ENCODE results near the gene CLRN2.
"Not testable (repeated sequence)": the region's sequence is repeated elsewhere in the genome, so short reads cannot be mapped to it uniquely, and the experiment has no call there.

CLRN2 gene

DNA sequence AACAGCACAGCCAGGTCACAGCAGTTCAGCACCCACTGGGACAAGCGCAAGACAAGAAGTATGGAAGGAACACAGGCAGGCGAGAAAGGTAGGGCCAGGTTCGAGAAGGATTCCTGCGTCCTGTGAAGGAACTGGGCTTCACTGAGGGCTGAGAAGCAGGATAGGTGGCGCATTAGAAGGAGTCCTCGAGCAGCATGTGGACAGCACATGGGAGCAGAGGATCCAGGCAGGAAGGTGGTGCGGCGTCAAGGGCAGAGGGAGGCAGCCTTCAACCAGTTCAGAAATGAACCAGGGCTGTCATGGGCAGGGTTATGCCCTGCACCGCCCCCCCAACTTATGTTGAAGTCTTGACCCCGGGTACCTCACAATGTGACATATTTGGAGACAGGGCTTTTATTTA lies 31.3 kb downstream of the CLRN2 start:
- no peak for DNase-seq

DNA sequence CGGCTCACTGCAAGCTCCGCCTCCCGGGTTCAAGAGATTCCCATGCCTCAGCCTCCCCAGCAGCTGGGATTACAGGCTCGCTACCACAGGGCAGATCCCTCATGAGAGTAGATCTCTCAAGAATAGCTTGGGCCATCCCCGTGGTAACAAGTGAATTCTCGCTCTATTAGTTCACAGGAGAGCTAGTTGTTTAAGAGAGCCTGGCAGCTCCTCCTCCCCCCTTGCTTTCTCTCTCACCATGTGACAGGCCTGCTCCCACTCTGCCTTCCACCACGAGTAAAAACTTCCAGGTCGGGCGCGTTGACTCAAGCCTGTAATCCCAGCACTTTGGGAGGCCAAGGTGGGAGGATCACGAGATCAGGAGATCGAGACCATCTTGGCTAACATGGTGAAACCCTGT lies 31.7 kb downstream of the CLRN2 start:
- DNase-seq = no peak

DNA sequence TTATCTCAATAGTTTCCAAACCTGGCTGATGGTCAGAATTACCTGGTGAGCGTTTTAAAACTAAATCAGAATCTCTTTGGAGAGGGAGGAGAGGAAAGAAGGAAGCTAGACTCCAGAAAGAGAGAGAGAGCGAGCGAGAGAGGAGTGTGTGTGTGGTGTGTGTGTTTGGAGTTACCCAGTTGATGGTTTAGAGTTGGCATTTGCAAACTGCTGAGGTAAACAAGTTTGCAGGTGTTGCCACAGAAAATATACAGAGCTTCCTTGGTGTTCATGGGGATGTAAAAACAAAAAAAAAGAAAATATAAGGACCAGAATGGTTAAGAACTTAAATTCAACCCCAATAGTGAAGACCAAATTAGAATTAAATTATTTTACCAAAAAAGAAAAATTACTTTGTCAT lies 35.6 kb downstream of the CLRN2 start:
- no peak for DNase-seq

DNA sequence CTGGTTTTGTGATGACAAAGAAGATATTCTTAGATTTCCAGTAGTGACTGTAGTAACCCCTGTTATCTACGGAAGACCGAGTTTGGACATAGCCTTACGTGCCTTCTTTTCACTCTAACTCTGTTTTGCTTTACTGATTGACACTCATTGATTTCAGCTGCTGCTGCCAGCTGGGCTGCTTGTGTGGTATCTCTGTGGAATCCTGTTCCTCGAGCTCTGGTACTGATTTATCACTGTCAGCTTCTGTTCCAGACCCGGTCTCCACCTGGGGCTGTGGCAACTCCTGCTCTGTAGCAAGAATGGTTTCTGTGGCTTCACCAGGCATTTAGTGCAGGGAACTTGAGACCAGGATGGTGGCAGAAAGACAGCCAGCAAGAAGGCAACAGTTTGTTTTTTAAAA lies 37.5 kb downstream of the CLRN2 start:
- no peak for DNase-seq

DNA sequence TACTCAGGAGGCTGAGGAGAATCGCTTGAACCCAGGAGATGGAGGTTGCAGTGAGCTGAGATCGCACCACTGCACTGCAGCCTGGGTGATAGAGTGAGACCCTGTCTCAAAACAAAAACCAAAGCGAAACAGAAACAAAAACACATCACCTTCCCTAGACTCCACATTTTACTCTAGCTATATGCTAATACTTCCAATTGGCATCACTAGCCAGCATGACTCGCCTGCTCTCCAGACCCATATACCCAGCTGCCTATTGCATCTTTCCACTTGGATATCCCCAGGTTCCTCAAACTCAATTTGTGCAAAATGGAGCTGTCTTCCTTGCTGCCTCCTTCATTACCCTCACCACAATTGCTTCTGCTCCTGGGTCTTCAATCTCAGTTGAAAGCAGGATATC lies 39.6 kb downstream of the CLRN2 start:
- no peak for DNase-seq

DNA sequence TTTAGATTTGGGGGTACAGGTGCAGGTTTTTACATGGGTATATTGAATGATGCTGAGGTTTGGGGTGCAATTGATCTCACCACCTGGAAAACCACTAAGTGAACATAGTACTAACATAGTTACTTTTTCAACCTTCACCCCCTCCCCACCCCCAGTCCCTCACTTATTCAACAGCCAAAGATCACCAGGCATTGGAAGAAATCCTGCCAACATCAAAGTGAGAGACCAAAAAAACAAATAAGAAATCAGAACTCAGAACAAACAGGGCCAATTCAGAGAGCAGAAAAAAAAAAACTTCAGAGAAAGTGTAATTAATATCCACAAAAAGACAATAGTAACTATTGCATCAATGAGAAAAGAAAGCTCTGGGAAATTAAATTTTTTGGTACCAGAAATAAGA lies 41.5 kb downstream of the CLRN2 start:
- no peak for DNase-seq

DNA sequence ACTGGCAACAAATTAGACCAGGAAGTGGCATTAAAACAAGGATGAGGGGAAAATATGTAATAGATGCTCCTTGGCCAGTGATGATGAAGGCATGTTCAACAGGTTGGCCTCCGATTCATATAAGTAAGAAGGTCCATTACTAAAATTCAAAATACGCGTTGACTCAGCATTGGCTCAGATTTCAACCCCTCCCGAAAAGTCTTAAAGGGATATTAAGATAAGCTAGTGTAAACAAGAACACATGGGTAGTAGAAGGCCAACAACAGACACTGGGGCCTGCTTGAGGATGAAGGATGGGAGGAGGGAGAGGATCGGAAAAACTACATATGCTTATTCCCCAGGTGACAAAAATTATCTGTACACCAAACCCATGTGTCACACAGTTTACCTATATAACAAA lies 42.9 kb downstream of the CLRN2 start:
- DNase-seq = no peak

DNA sequence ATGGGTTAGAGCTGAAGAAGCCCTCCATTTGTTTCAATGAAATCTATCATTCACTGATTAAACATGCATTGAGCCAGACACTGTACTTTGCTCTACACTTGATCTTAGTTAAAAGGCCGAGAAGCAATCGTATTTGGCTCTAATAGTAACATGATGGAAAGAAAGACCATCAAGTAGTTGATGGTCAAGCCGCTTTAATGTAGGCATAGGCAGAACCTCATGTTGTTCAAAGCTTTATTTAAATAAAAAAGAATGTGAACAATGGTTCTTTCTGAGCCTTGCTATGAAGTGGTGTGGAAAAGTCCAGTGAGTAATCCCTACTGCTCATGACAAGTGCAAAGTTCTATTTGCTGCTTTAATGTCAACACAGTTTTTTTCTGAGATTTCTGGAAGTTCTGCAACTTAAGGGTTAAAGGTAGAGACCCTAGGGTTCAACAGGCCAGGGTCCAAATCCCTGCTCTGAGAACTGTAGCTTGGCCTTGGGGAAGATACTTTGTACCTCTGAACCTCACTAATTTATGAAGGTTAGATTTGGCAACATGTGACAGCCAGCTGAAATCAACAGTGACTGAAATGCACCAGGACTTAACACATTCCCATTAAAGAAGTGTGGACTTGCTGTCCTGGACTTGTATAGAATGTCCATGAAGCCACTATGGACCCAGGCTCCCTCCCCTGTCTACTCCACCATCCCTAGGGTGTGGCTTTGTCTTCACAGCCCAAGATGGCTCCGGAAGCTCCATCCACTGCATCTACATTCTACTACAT lies 44.2 kb downstream of the CLRN2 start:
- no peak for DNase-seq

DNA sequence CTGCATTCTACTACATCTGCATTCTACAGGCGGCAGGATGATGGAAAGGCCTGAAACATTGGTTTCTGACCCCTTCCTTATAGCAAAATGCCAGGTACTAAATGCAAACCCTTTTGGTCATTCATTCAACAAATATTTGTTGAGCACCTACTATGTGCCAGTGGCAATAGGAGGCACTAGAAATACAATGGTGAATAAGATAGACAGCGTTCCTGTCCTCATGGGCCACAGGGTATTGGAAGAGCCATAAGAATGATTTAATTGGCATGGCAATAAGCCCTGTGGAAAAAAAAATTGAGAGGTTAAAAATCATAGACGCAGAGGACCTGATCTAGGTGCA lies 44.7 kb downstream of the CLRN2 start:
- no peak for DNase-seq

DNA sequence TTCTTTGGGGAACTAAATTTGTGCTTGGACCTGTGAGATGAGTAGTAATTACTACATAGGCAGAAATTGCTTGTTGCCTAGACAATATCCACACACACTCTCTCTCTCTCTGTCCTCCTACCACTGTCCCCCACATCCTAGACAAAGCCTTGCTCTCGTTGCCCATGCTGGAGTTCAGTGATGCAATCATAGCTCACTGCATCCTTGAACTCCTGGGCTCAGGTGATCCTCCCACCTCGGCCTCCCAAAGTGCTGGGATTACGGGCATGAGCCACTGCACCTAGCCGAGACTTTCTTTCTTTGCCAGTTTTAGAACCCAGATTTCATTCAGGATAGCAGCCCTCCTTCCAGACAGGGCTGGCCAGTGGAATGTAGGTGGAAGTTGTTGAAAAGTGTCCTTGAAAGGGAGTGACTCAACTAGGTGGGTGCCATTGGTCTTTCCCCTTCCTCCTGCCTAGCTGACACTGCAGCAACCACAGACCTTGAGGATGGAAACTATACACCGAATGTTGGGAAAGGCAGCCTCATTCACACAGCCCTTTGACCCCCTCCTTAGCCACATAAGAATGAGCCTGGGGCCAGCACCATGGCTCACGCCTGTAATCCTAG lies 45.2 kb downstream of the CLRN2 start:
- DNase-seq = no peak

DNA sequence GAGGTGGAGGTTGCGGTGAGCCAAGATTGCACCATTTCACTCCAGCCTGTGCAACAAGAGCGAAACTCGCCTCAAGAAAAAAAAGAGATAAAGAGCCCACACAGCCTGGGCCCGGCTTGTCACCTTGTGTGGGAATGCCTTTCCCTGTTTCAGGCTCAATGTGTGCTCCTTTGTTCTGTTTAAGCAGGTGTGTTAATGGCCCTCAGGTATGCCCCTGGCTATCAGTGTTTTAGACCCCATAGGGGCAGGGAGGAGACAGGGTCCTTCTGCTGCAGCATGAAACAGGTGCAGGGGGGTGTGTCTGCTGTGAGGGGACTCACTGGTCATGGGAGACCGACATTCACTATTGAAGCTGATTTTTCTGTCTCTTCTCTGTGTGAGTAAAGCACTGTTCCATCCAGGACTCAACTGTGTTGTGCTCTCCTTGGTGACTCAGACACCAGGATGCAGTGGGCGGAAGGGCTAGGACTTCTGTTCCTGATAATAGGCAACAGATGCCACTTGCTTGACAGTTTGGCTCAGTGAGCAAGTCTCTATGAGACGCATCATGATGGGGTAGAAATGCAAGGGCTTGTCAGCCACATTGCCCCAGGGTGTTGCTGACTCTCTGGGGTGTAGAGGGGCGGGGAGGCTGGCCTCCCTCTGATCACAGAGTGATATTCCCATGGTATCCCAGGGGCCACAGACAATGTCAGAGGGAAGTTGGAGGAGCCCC lies 46.4 kb downstream of the CLRN2 start:
- no peak for DNase-seq

DNA sequence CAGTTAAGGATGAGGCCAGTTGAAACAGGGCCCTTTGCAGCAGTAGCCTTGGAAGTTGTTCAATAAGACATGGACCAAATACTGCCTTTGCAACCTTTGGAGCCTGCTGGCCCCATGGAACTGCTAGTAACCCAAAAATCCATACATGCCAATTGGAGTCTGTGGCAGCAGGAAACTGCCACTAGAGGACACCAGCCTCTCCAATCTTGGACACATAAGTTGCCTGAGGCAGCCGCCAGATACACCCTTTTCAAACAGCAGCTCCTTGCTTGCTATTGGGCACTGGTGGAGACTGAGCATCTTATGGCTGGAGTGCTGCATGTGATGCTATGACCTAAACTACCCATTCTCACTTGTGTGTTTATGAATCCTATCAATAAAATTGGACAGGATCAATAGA lies 47.2 kb downstream of the CLRN2 start:
- no peak for DNase-seq

DNA sequence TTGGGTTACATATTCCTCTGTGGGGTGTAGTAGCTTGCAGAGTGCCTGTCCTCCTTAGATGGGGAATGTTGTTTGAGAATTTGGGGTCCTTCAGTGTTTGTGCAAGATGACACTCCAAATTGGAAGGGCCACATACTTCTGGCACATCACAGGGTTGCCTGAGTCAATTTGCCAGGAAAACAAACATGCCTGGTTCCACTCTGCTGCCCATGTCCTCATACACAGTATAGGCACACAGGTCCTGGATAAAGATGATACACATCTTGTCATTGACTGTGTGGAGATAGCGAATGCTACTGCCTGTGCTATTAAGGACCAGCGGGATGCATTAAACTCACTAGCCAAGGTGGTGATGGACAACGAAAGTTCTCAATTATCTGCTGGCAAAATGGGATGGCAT lies 50.9 kb downstream of the CLRN2 start:
- DNase-seq = no peak

DNA sequence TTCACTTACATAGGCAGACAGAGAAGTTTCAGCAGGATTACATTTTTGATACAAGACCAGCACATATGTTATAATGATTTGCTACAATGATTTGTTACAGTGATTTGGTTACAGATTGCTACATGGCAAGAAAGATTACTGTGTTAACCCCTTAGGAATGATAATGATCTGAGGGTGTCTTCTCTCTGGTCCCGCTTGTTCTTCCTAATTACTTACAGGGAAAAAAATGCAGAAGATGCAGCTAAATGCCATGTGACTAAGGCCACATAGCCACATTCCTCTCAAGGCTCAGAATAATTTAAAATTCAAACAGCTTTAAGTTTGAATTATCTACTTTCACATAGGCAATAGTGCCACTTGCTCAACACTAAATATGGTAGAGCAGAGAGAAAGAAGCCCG lies 52.3 kb downstream of the CLRN2 start:
- no peak for DNase-seq

DNA sequence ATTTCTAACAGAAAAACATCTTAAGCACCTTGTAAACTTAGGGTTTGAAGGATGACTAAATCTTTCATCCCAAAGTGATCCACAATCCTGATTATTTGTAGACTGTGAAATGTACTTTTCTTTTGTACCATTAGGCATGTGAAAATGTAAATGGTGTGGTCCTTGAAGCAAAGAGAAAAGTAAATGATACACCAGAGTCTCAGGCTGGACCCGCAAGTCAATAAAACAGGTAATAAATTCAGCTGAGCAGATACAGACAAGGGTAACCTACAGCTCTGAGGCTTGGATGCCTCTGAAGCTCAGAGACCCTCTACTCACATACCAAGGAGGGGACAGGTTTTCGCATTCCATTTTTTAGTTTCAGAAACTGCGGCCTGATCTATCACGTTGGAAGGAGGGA lies 59.2 kb downstream of the CLRN2 start:
- DNase-seq = no peak

DNA sequence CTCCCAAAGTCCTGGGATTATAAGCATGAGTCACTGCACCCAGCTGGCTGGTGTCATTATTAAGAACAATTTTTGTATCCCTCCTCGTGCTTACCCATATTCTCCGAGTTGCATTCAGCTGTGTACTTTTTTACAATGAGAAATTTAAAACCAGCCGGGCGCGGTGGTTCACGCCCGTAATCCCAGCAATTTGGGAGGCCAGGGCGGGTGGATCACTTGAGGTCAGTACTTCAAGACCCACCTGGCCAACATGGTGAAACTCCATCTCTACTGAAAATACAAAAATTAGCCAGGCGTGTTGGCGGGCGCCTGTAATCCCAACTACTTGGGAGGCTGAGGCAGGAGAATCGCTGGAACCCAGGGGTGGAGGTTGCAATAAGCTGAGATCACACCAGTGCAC lies 60.2 kb downstream of the CLRN2 start:
- DNase-seq = not testable (repeated sequence)
